Neural cell (in vitro differentiated cells): Measurements from ENCODE around the gene FAM171A1.

Source experiments
- EP300 ChIP-seq: fragments of 450-650 bp; conservative IDR thresholded peaks from 2 replicates; pipeline ENCODE4 v1.6.1; 2014; ENCODE audit warnings: antibody characterized with exemption, mild to moderate bottlenecking, moderate library complexity; ENCODE audit not compliant: poor library complexity, severe bottlenecking
- EZH2 ChIP-seq: fragments of 200-600, 300-800 bp; shearing (Covaris generic), sonication (generic); IDR thresholded peaks from 2 replicates; pipeline ENCODE4 v1.6.1; 2014; ENCODE audit warnings: antibody characterized with exemption, low read length, borderline replicate concordance, mild to moderate bottlenecking; ENCODE audit not compliant: insufficient read depth, poor library complexity, severe bottlenecking
- MXI1 ChIP-seq: fragments of 450-650 bp; conservative IDR thresholded peaks from 2 replicates; pipeline ENCODE4 v1.6.1; 2014; ENCODE audit warnings: antibody characterized with exemption, mild to moderate bottlenecking; ENCODE audit not compliant: poor library complexity, severe bottlenecking
- POLR2AphosphoS5 ChIP-seq: IDR thresholded peaks from 2 replicates; pipeline ENCODE4 v1.6.1; 2012
- RAD21 ChIP-seq: fragments of 450-650 bp; conservative IDR thresholded peaks from 2 replicates; pipeline ENCODE4 v1.6.1; 2014; ENCODE audit warnings: antibody characterized with exemption, mild to moderate bottlenecking, moderate library complexity
- SMC3 ChIP-seq: fragments of 450-650 bp; conservative IDR thresholded peaks from 2 replicates; pipeline ENCODE4 v1.6.1; 2014; ENCODE audit warnings: antibody characterized with exemption, mild to moderate bottlenecking, moderate library complexity; ENCODE audit not compliant: poor library complexity
- TAF1 ChIP-seq: IDR thresholded peaks from 2 replicates; pipeline ENCODE4 v1.6.1; 2012; ENCODE audit warnings: low read depth
- TF ChIP-seq, protein P1 (sequence below): fragments of 450-650 bp; IDR thresholded peaks from 2 replicates; pipeline ENCODE4 v1.5.1; 2014; ENCODE audit warnings: antibody characterized with exemption, mild to moderate bottlenecking, moderate library complexity; ENCODE audit not compliant: poor library complexity, severe bottlenecking
- TF ChIP-seq, protein P2 (sequence below): IDR thresholded peaks from 2 replicates; pipeline ENCODE4 v1.6.1; 2012; ENCODE audit warnings: borderline replicate concordance

DNA sequence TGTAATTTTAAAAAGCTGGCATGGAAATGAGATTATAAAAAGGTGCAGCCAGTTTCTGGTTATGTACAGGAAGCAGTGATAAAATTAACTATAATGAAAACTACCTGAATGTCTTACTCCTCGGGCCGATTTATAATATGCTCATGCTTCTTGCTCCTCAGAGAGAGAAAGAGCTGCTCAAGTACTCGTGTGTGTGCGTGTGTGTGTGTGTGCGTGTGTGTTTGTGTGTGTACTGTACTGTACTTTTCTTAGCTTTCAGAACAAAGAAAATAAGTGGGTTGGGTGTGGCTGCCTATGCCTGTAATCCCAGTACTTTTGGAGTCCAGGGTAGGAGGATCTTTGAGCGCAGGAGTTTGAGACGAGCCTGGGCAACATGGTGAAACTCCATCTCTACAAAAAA lies 106.0 kb downstream of the FAM171A1 start:
- TF ChIP-seq, protein P1, sequence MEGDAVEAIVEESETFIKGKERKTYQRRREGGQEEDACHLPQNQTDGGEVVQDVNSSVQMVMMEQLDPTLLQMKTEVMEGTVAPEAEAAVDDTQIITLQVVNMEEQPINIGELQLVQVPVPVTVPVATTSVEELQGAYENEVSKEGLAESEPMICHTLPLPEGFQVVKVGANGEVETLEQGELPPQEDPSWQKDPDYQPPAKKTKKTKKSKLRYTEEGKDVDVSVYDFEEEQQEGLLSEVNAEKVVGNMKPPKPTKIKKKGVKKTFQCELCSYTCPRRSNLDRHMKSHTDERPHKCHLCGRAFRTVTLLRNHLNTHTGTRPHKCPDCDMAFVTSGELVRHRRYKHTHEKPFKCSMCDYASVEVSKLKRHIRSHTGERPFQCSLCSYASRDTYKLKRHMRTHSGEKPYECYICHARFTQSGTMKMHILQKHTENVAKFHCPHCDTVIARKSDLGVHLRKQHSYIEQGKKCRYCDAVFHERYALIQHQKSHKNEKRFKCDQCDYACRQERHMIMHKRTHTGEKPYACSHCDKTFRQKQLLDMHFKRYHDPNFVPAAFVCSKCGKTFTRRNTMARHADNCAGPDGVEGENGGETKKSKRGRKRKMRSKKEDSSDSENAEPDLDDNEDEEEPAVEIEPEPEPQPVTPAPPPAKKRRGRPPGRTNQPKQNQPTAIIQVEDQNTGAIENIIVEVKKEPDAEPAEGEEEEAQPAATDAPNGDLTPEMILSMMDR, result no peak
- TF ChIP-seq POLR2AphosphoS5 (no peak), EP300 (no peak), RAD21 (no peak), MXI1 (no peak), EZH2 (no peak), SMC3 (no peak), TAF1 (no peak)
- TF ChIP-seq, protein P2, sequence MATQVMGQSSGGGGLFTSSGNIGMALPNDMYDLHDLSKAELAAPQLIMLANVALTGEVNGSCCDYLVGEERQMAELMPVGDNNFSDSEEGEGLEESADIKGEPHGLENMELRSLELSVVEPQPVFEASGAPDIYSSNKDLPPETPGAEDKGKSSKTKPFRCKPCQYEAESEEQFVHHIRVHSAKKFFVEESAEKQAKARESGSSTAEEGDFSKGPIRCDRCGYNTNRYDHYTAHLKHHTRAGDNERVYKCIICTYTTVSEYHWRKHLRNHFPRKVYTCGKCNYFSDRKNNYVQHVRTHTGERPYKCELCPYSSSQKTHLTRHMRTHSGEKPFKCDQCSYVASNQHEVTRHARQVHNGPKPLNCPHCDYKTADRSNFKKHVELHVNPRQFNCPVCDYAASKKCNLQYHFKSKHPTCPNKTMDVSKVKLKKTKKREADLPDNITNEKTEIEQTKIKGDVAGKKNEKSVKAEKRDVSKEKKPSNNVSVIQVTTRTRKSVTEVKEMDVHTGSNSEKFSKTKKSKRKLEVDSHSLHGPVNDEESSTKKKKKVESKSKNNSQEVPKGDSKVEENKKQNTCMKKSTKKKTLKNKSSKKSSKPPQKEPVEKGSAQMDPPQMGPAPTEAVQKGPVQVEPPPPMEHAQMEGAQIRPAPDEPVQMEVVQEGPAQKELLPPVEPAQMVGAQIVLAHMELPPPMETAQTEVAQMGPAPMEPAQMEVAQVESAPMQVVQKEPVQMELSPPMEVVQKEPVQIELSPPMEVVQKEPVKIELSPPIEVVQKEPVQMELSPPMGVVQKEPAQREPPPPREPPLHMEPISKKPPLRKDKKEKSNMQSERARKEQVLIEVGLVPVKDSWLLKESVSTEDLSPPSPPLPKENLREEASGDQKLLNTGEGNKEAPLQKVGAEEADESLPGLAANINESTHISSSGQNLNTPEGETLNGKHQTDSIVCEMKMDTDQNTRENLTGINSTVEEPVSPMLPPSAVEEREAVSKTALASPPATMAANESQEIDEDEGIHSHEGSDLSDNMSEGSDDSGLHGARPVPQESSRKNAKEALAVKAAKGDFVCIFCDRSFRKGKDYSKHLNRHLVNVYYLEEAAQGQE, result no peak
